MM.1S (cell line): Measurements from ENCODE around the gene PODXL2.
"Not testable (repeated sequence)": the region's sequence is repeated elsewhere in the genome, so short reads cannot be mapped to it uniquely, and the experiment has no call there.

Experiments
- DNase-seq: peaks from one replicate; pipeline ENCODE4 v3.0.0-alpha.2; 2015
- H2AFZ ChIP-seq: fragments of 300-600 bp; sonication (generic); 2 replicates; pipeline ENCODE4 v1.6.0; 2016; ENCODE audit warnings: antibody characterized with exemption, low read length
- H3F3A ChIP-seq: fragments of 300-600 bp; sonication (generic); 2 replicates; pipeline ENCODE4 v1.6.1; 2016; ENCODE audit warnings: mild to moderate bottlenecking, antibody characterized with exemption, low read length, moderate library complexity, mixed read lengths; ENCODE audit not compliant: insufficient read depth
- H3K27ac ChIP-seq: fragments of 300-600 bp; sonication (generic); 2 replicates; pipeline ENCODE4 v1.5.1; 2016; ENCODE audit warnings: mild to moderate bottlenecking, low read length
- H3K27me3 ChIP-seq: fragments of 300-600 bp; sonication (generic); replicated peaks from 2 replicates; pipeline ENCODE4 v1.6.0; 2016; ENCODE audit warnings: low read length; ENCODE audit not compliant: insufficient read depth
- H3K36me3 ChIP-seq: fragments of 300-600 bp; sonication (generic); replicated peaks from 2 replicates; pipeline ENCODE4 v1.6.1; 2016; ENCODE audit warnings: mild to moderate bottlenecking, low read length, mixed read lengths; ENCODE audit not compliant: insufficient read depth
- H3K4me1 ChIP-seq: fragments of 300-600 bp; sonication (generic); 2 replicates; pipeline ENCODE4 v1.6.1; 2016; ENCODE audit warnings: low read length, mixed read lengths
- H3K4me2 ChIP-seq: fragments of 300-600 bp; sonication (generic); 2 replicates; pipeline ENCODE4 v1.6.0; 2016; ENCODE audit warnings: low read depth, low read length
- H3K4me3 ChIP-seq: fragments of 300-600 bp; sonication (generic); 2 replicates; pipeline ENCODE4 v1.5.1; 2016; ENCODE audit warnings: low read length, mixed read lengths
- H3K79me2 ChIP-seq: fragments of 300-600 bp; sonication (generic); 2 replicates; pipeline ENCODE4 v1.6.1; 2016; ENCODE audit warnings: mixed run types, low read length, mixed read lengths
- H3K9ac ChIP-seq: fragments of 300-600 bp; sonication (generic); 2 replicates; pipeline ENCODE4 v1.6.1; 2016; ENCODE audit warnings: low read length, mixed read lengths
- H3K9me2 ChIP-seq: fragments of 300-600 bp; sonication (generic); replicated peaks from 2 replicates; pipeline ENCODE4 v1.6.1; 2016; ENCODE audit warnings: mild to moderate bottlenecking, low read length, mixed read lengths; ENCODE audit not compliant: insufficient read depth
- H3K9me3 ChIP-seq: fragments of 300-600 bp; sonication (generic); replicated peaks from 2 replicates; pipeline ENCODE4 v1.6.1; 2016; ENCODE audit warnings: mild to moderate bottlenecking, low read length, mixed read lengths; ENCODE audit not compliant: insufficient read depth
- H4K20me1 ChIP-seq: fragments of 300-600 bp; sonication (generic); 2 replicates; pipeline ENCODE4 v1.6.1; 2016; ENCODE audit warnings: mild to moderate bottlenecking, low read length, moderate library complexity, mixed read lengths; ENCODE audit not compliant: insufficient read depth
- CTCF ChIP-seq: fragments of 300-600 bp; sonication (generic); IDR thresholded peaks from 2 replicates; pipeline ENCODE4 v1.5.1; 2016; ENCODE audit warnings: antibody characterized with exemption, low read length, mixed read lengths
- EZH2 ChIP-seq: fragments of 300-600 bp; sonication (generic); optimal IDR thresholded peaks from 2 replicates; pipeline ENCODE3; 2017; ENCODE audit warnings: low read depth, mild to moderate bottlenecking, antibody characterized with exemption, low read length, mixed read lengths
- EZH2phosphoT487 ChIP-seq: fragments of 300-600 bp; sonication (generic); IDR thresholded peaks from 2 replicates; pipeline ENCODE4 v1.6.1; 2018; ENCODE audit warnings: antibody characterized with exemption, low read length

The PODXL2 gene

GRCh38 chr3:127680146-127680661 lies 51.2 kb downstream of the PODXL2 start:
- Histone ChIP-seq H3K9me2 (no peaks in the 10 kb centered on the region), H3K4me2 (no peak overlapping the region), H3K79me2 (no peaks in the 10 kb centered on the region), H4K20me1 (no peaks in the 10 kb centered on the region), H3K27ac (no peak overlapping the region), H3K36me3 (no peaks in the 10 kb centered on the region), H3K9ac (no peak overlapping the region), H3F3A (no peaks in the 10 kb centered on the region), H3K4me1 (no peaks in the 10 kb centered on the region), H3K27me3 (no peaks in the 10 kb centered on the region), H2AFZ (no peak overlapping the region), H3K4me3 (no peak overlapping the region), H3K9me3 (no peaks in the 10 kb centered on the region)
- TF ChIP-seq EZH2 (no peak), EZH2phosphoT487 (no peak), CTCF (no peak)
- DNase-seq: no peak

GRCh38 chr3:127680798-127681221 lies 51.8 kb downstream of the PODXL2 start:
- no peak overlapping the region for H3K4me3 ChIP-seq
- H3F3A ChIP-seq: no peaks in the 10 kb centered on the region
- H3K27ac ChIP-seq: no peak overlapping the region
- no peak overlapping the region for H3K4me2 ChIP-seq
- H3K79me2 ChIP-seq: no peaks in the 10 kb centered on the region
- no peak overlapping the region for H2AFZ ChIP-seq
- H4K20me1 ChIP-seq: no peaks in the 10 kb centered on the region
- no peak overlapping the region for H3K9ac ChIP-seq
- no peak for DNase-seq
- H3K9me3 ChIP-seq: no peaks in the 10 kb centered on the region
- H3K9me2 ChIP-seq: no peaks in the 10 kb centered on the region
- H3K4me1 ChIP-seq: no peaks in the 10 kb centered on the region
- no peak for TF ChIP-seq EZH2phosphoT487
- TF ChIP-seq CTCF: no peak
- no peak for TF ChIP-seq EZH2
- H3K27me3 ChIP-seq: no peaks in the 10 kb centered on the region
- no peaks in the 10 kb centered on the region for H3K36me3 ChIP-seq

GRCh38 chr3:127682175-127682554 lies 53.2 kb downstream of the PODXL2 start:
- H3K9me3 ChIP-seq, H3F3A ChIP-seq, H3K9me2 ChIP-seq, DNase-seq, H3K79me2 ChIP-seq, H3K4me2 ChIP-seq, H4K20me1 ChIP-seq, H3K9ac ChIP-seq, H3K27me3 ChIP-seq, H3K4me1 ChIP-seq, H3K4me3 ChIP-seq, H2AFZ ChIP-seq, H3K27ac ChIP-seq, H3K36me3 ChIP-seq: not testable (repeated sequence)

- Histone ChIP-seq H2AFZ (no peak overlapping the region), H3K36me3 (no peaks in the 10 kb centered on the region), H3K9me2 (no peaks in the 10 kb centered on the region), H3K9ac (no peak overlapping the region), H4K20me1 (no peaks in the 10 kb centered on the region), H3K4me2 (no peak overlapping the region), H3K27ac (no peak overlapping the region), H3K4me3 (no peak overlapping the region), H3F3A (no peaks in the 10 kb centered on the region), H3K27me3 (no peaks in the 10 kb centered on the region), H3K79me2 (no peaks in the 10 kb centered on the region), H3K9me3 (no peaks in the 10 kb centered on the region), H3K4me1 (no peaks in the 10 kb centered on the region)
- TF ChIP-seq CTCF (no peak), EZH2phosphoT487 (no peak), EZH2 (no peak)
- DNase-seq: no peak
Measured at GRCh38 chr3:127682561-127682960, 53.6 kb downstream of the PODXL2 start.
